AG04450 (cell line): ENCODE results near the gene UNC5C. TPM values are rescaled to one million over a fixed set of nuclear protein-coding genes. Genes with fewer than 3 reads are reported as not detected.
A peak's percentile ranks its signal among the peaks of the same experiment; 100 is the strongest.

Experiments used
- CTCF ChIA-PET: fragments of 300-600, 350-600 bp; formaldehyde crosslinking; extraction: SDS; loops from one replicate; lab custom pipeline; 2022; ENCODE audit warnings: antibody characterized with exemption, inconsistent platforms; lab: Charles Lee
- POLR2A ChIA-PET: fragments of 350-600 bp; formaldehyde crosslinking; extraction: SDS; loops from one replicate; lab custom pipeline; 2021; ENCODE audit warnings: antibody characterized with exemption, inconsistent platforms; lab: Yijun Ruan, JAX
- DNase-seq: peaks from one replicate; pipeline ENCODE4 v3.0.0-alpha.2; 2011; ENCODE audit warnings: low read depth, low spot score
- H3K27ac ChIP-seq: one replicate; pipeline ENCODE4 v1.5.1; 2012; ENCODE audit warnings: low read depth, low read length, control low read depth
- H3K27me3 ChIP-seq: one replicate; pipeline ENCODE4 v1.6.0; 2012; ENCODE audit warnings: low read length; ENCODE audit not compliant: control insufficient read depth, insufficient read depth
- H3K4me3 ChIP-seq: 2 replicates; pipeline ENCODE4 v1.5.1; 2011; ENCODE audit warnings: mild to moderate bottlenecking, low read depth, low read length, control low read depth
- H3K9me3 ChIP-seq: 2 replicates; pipeline ENCODE4 v1.5.1; 2012; ENCODE audit warnings: low read length; ENCODE audit not compliant: control insufficient read depth, insufficient read depth
- polyA minus RNA-seq: library from RNA; depleted of rRNA, polyadenylated mRNA; stranded (reverse); fragments of >200 nt; gene quantifications from 2 replicates; pipeline ENCODE4 v1.2.3, GENCODE V29; 2011; rRNA and poly(A)+ RNA removed
- polyA plus RNA-seq: library from polyadenylated mRNA; depleted of rRNA; stranded (reverse); fragments of >200 nt; gene quantifications from 2 replicates; pipeline ENCODE4 v1.2.3, GENCODE V29; 2011; rRNA removed
- TF ChIP-seq, protein P1 (sequence below): IDR thresholded peaks from 2 replicates; pipeline ENCODE4 v1.5.1; 2011; ENCODE audit warnings: low read depth, low read length, control low read depth, inconsistent platforms

Gene UNC5C
- 0.07 TPM in 2 replicates for polyA plus RNA-seq
- 0.14 and 0.56 TPM in 2 replicates for polyA minus RNA-seq

DNA sequence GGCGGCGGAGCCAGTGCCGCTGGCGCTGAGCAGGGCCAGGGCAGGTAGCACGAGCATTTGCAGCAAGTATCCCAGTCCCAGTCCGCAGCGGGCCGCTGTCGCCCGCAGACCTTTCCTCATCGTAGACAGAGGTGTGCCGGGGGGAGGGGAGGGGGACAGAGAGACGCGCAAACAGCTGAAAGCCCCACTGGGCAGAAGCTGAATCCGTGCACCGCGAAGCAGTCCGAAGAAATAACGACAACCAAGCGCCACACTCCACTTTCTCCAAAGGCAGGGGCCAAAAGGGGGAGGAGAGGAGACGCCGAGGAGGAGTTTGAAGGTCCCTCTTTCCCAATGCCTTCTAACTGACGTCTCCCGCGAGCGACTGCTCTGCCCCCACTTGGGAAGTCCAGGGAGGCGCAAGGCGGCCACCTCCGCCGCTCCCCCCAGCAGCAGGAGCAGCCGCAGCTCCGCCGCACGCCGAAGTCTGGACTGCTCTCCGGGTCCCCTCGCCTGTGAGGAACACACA lies at the start of gene UNC5C:
Gene UNC5C (minus strand): TSS at position 236 of the 508 bp plus-strand sequence.
- Histone ChIP-seq H3K9me3 (no peaks in the 10 kb centered on the region; the same call in 1 of the 2 replicates), H3K27me3 (peaks cover 42% of the 10 kb centered on the region), H3K27ac (no peak within 1 kb of the TSS), H3K4me3 (peak within 1 kb of the TSS; percentile 63)
- CTCF ChIA-PET, result interaction anchor here (1.8 kb wide), 1 partner anchor 39 kb away, joined by 5 read pairs; no protein-coding TSS in a partner anchor
- DNase-seq, result no peak
- TF ChIP-seq, protein P1, sequence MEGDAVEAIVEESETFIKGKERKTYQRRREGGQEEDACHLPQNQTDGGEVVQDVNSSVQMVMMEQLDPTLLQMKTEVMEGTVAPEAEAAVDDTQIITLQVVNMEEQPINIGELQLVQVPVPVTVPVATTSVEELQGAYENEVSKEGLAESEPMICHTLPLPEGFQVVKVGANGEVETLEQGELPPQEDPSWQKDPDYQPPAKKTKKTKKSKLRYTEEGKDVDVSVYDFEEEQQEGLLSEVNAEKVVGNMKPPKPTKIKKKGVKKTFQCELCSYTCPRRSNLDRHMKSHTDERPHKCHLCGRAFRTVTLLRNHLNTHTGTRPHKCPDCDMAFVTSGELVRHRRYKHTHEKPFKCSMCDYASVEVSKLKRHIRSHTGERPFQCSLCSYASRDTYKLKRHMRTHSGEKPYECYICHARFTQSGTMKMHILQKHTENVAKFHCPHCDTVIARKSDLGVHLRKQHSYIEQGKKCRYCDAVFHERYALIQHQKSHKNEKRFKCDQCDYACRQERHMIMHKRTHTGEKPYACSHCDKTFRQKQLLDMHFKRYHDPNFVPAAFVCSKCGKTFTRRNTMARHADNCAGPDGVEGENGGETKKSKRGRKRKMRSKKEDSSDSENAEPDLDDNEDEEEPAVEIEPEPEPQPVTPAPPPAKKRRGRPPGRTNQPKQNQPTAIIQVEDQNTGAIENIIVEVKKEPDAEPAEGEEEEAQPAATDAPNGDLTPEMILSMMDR, result no peak
- POLR2A ChIA-PET, result no interaction called here

DNA sequence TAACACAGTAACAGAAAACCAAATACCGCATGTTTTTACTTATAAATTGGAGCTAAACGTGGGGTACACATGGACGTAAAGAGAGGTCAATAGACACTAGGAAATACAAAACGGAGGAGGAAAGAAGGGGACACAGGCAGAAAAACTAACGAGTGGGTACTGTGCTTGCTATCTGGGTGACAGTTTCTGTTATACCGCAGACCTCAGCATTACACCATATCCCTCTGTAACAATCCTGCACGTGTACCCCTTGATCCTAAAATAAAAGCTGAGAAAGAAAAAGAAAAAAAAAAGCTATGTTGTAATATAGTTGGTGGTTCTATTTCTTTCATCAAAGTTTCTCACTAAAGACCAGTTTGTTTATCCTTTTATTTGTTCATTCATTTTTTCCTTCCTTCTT lies 47.9 kb upstream of the UNC5C start:
- TF ChIP-seq, protein P1, result no peak
- ChIA-PET POLR2A (no interaction called here), CTCF (interaction anchor here (0.6 kb wide), 1 partner anchor 430 kb away, joined by 4 read pairs; no protein-coding TSS in a partner anchor)
- H3K9me3 ChIP-seq, result no peaks in the 10 kb centered on the region
- no peak for DNase-seq
- H3K27ac ChIP-seq, result no peak overlapping the region
- H3K27me3 ChIP-seq, result no peaks in the 10 kb centered on the region
- H3K4me3 ChIP-seq, result no peak overlapping the region

DNA sequence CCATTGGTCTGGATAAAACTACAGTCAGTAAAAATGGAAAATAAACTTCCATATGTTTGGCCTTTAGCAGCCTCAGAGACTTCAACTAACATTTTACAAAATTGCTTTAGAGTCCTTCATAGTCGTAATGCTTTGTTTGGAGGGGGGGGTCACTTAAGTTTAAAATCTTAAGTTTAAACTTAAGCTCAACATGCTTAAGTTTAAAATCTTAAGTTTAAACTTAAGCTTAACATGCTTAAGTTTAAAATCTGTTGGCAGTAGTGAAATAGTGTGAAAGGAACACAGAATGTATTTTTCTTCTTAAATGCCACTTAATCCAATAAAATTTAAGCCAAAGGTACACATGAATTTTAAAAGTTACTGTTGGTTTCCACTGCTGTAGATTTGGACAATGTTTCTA lies 45.9 kb upstream of the UNC5C start:
- H3K4me3 ChIP-seq, result no peak overlapping the region
- CTCF ChIA-PET, result no interaction called here
- no peaks in the 10 kb centered on the region for H3K27me3 ChIP-seq
- H3K9me3 ChIP-seq, result no peaks in the 10 kb centered on the region
- TF ChIP-seq, protein P1, result no peak
- H3K27ac ChIP-seq, result no peak overlapping the region
- POLR2A ChIA-PET, result no interaction called here
- DNase-seq, result no peak

DNA sequence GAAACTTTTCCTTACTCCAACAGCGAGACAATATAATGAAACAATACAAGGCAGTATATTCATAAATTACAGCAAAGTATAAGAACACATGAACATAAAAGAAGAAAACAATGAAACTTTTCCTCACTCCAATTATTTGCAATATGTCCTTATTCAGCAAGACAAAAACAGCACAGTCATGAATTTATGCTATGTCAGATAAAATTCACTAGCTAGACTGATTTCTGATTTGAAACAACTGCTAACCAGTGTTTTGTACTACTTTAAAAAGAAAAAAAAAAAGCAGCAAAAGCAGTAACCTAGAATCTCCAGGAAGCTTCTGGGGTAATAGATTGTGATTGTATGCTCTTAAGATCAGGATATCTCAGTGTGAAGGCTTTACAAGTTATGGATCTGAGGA lies 45.2 kb upstream of the UNC5C start:
- ChIA-PET CTCF (no interaction called here), POLR2A (no interaction called here)
- no peak for DNase-seq
- TF ChIP-seq, protein P1, result no peak
- no peaks in the 10 kb centered on the region for H3K9me3 ChIP-seq
- H3K27me3 ChIP-seq, result no peaks in the 10 kb centered on the region
- no peak overlapping the region for H3K27ac ChIP-seq
- no peak overlapping the region for H3K4me3 ChIP-seq

DNA sequence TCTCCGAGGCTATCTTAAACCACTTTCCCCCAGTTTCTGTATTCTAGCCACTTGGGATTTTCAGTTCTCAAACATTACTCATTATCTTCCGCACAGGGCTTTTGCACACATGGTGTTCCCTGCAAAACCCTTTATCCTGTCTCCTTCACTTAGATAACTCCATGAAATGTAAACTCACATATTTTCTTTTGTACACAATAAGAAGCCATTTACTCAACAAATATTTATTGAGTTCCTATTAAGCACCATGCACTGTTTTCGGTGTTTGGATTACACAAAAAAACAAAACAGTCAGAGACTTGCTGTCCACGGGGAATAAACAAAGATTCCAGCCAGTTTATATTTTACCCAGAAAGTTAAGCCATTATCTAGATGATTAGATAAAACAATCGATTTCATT lies 42.5 kb upstream of the UNC5C start:
- no peak overlapping the region for H3K4me3 ChIP-seq
- CTCF ChIA-PET, result no interaction called here
- H3K27me3 ChIP-seq, result no peaks in the 10 kb centered on the region
- no peak for DNase-seq
- TF ChIP-seq, protein P1, result no peak
- H3K9me3 ChIP-seq, result no peaks in the 10 kb centered on the region
- no peak overlapping the region for H3K27ac ChIP-seq
- POLR2A ChIA-PET, result no interaction called here
